HepG2 (cell line): Measurements from ENCODE around the gene INHBB. TPM values are rescaled to one million over a fixed set of nuclear protein-coding genes. Genes with fewer than 3 reads are reported as not detected.

Experiments
- ATAC-seq: fragments of 200-7000 bp; cut with Tn5 transposase; 3 replicates; pipeline ENCODE4 v1.9.1; 2020; ENCODE audit warnings: mild to moderate bottlenecking, moderate library complexity
- BruUV-seq: library from RNA; stranded (reverse); fragments of 400-500 nt; replicated peaks from 2 replicates; lab custom pipeline; 2021; lab: Mats Ljungman, UMichigan
- CTCF ChIA-PET: fragments of 300-600 bp; formaldehyde crosslinking; extraction: SDS; loops from one replicate; lab custom pipeline; 2021; ENCODE audit warnings: low total read pairs, inconsistent platforms, low intra/inter-chr PET ratio; lab: Yijun Ruan, JAX
- POLR2A ChIA-PET: fragments of 350-600 bp; sonication (Branson Sonifier 250); formaldehyde crosslinking; loops from one replicate; lab custom pipeline; 2020; ENCODE audit warnings: antibody characterized with exemption, inconsistent platforms; lab: Yijun Ruan, JAX
- DNase-seq: peaks from one replicate; pipeline ENCODE4 v3.0.0-alpha.2; 2015; ENCODE audit warnings: low spot score
- FAIRE-seq: peaks from 3 replicates; lab custom pipeline; 2011; peaks lifted over from hg19 to GRCh38; lab: Jason Lieb, UNC
- H2AFZ ChIP-seq: one replicate; pipeline ENCODE4 v1.6.1; 2011; ENCODE audit warnings: low read length, inconsistent platforms
- H3K27ac ChIP-seq: fragments of 300-600 bp; 3 replicates; pipeline ENCODE4 v1.8.0; 2011; ENCODE audit warnings: mixed run types, mild to moderate bottlenecking, mixed read lengths, low read length, inconsistent platforms; ENCODE audit not compliant: insufficient read depth; ENCODE audit errors: extremely low read length
- H3K27me3 ChIP-seq, 2 experiments: fragments of 200-600 bp in 1 of 2; 2 replicates in 1 of 2; 3 replicates in 1 of 2; pipeline versions ENCODE4 v1.6.0 to v1.8.0; 2011; ENCODE audit warnings: low read length in 2 of 2, mild to moderate bottlenecking in 2 of 2, moderate library complexity in 2 of 2, inconsistent platforms in 1 of 2; ENCODE audit not compliant: insufficient read depth in 2 of 2, control insufficient read depth in 1 of 2
- H3K36me3 ChIP-seq, 2 experiments: fragments of 200-600 bp in 1 of 2; replicated peaks in 1 of 2; 2 replicates in 1 of 2; 3 replicates in 1 of 2; pipeline versions ENCODE4 v1.5.1 to v1.8.0; 2011; ENCODE audit warnings: low read length in 2 of 2, inconsistent platforms in 1 of 2; ENCODE audit not compliant: insufficient read depth in 2 of 2, control insufficient read depth in 1 of 2
- H3K4me1 ChIP-seq: 2 replicates; pipeline ENCODE4 v1.5.1; 2012; ENCODE audit warnings: low read length, inconsistent platforms; ENCODE audit not compliant: insufficient read depth
- H3K4me2 ChIP-seq: 2 replicates; pipeline ENCODE4 v1.6.0; 2011; ENCODE audit warnings: low read depth, low read length, inconsistent platforms
- H3K4me3 ChIP-seq, 3 experiments: fragments of 200-600 bp in 1 of 3; sonication (generic), shearing (Covaris generic) in 1 of 3; replicated peaks in 1 of 3; 2 replicates each; pipeline ENCODE4 v1.5.1; 2011 to 2016; ENCODE audit warnings: low read length in 3 of 3, inconsistent platforms in 2 of 3, low read depth in 2 of 3, mild to moderate bottlenecking in 2 of 3, control low read depth in 1 of 3, mixed read lengths in 1 of 3; ENCODE audit not compliant: insufficient read depth in 1 of 3
- H3K79me2 ChIP-seq: one replicate; pipeline ENCODE4 v1.6.1; 2011; ENCODE audit warnings: low read length, inconsistent platforms; ENCODE audit not compliant: insufficient read depth
- H3K9ac ChIP-seq: 2 replicates; pipeline ENCODE4 v1.6.0; 2011; ENCODE audit warnings: mild to moderate bottlenecking, low read depth, low read length, inconsistent platforms; ENCODE audit not compliant: insufficient read depth
- H3K9me3 ChIP-seq: 2 replicates; pipeline ENCODE4 v1.5.1; 2012; ENCODE audit warnings: mild to moderate bottlenecking, low read length
- H4K20me1 ChIP-seq: 2 replicates; pipeline ENCODE4 v1.6.0; 2011; ENCODE audit warnings: inconsistent platforms, mild to moderate bottlenecking, low read length, moderate library complexity; ENCODE audit not compliant: insufficient read depth
- ARID2 ChIP-seq: sonication (generic); formaldehyde crosslinking; IDR thresholded peaks from 2 replicates; pipeline ENCODE4 v1.8.1; 2022; ENCODE audit warnings: mild to moderate bottlenecking, missing genetic modification reagents, borderline replicate concordance
- CTCF ChIP-seq: sonication (generic); formaldehyde crosslinking; IDR thresholded peaks from 2 replicates; pipeline ENCODE4 v1.5.0; 2020; ENCODE audit warnings: mild to moderate bottlenecking, missing genetic modification reagents, moderate library complexity
- EHMT2 ChIP-seq: fragments of 200-600 bp; sonication (generic); IDR thresholded peaks from 2 replicates; pipeline ENCODE4 v1.7.0; 2017; ENCODE audit warnings: antibody characterized with exemption, low read depth, low read length, borderline replicate concordance
- NFRKB ChIP-seq: fragments of 450-650 bp; IDR thresholded peaks from 2 replicates; pipeline ENCODE4 v1.6.1; 2017
- TOE1 ChIP-seq: sonication (generic); formaldehyde crosslinking; IDR thresholded peaks from 2 replicates; pipeline ENCODE4 v1.4.0; 2020; ENCODE audit warnings: mild to moderate bottlenecking, missing genetic modification reagents
- TP53 ChIP-seq: sonication (generic); formaldehyde crosslinking; conservative IDR thresholded peaks from 2 replicates; pipeline ENCODE4 v1.4.0; 2020; ENCODE audit warnings: missing genetic modification reagents
- UBTF ChIP-seq: sonication (generic); formaldehyde crosslinking; IDR thresholded peaks from 2 replicates; pipeline ENCODE4 v1.4.0; 2020; ENCODE audit warnings: mild to moderate bottlenecking, missing genetic modification reagents
- ZBTB7A ChIP-seq: sonication (generic); formaldehyde crosslinking; IDR thresholded peaks from 2 replicates; pipeline ENCODE4 v1.8.0; 2022; ENCODE audit warnings: mild to moderate bottlenecking, missing genetic modification reagents
- ZNF234 ChIP-seq: sonication (generic); formaldehyde crosslinking; conservative IDR thresholded peaks from 2 replicates; pipeline ENCODE4 v1.5.1; 2020; ENCODE audit warnings: mild to moderate bottlenecking, missing genetic modification reagents
- ZNF281 ChIP-seq: sonication (generic); formaldehyde crosslinking; IDR thresholded peaks from 2 replicates; pipeline ENCODE4 v1.4.0; 2020; ENCODE audit warnings: missing genetic modification reagents, borderline replicate concordance
- WGBS: methylation state at CpG from one replicate; pipeline ENCODE4 v1.1.6; 2017; ENCODE audit warnings: low lambda C conversion rate; 5-methylcytosine and 5-hydroxymethylcytosine counted together
- in situ Hi-C: cut with HindIII; loops from 2 replicates; pipeline ENCODE4 v1.10.0; 2017; ENCODE audit warnings: low pct_unique_long_range_greater_than_20kb; ENCODE audit not compliant: extremely low pct_ligation_motif_present
- intact Hi-C: fragments of 100-400 bp; cut with micrococcal nuclease; formaldehyde crosslinking; loops from one replicate; pipeline ENCODE4 v1.10.0; 2022; ENCODE audit not compliant: unreplicated experiment
- polyA plus RNA-seq, 8 experiments: library from polyadenylated mRNA; depleted of rRNA in 3 of 8; stranded (reverse) in 7 of 8; unstranded in 1 of 8; fragments of >200 nt; fragmentation: Illumina TruSeq in 4 of 8; extraction: Trizol in 4 of 8; gene quantifications; 2 replicates each; pipeline versions ENCODE4 v1.2.1 to v1.2.3, GENCODE V29; 2011 to 2016; ENCODE audit warnings: low read depth in 4 of 8, missing spikeins in 1 of 8, mixed read lengths in 1 of 8; ENCODE audit not compliant: insufficient read depth in 1 of 8
- total RNA-seq, 5 experiments: library from RNA; depleted of rRNA; stranded (reverse); fragments of >200 nt; fragmentation: Illumina TruSeq; extraction: Trizol; gene quantifications; 2 replicates each; pipeline ENCODE4 v1.2.3, GENCODE V29; 2016; ENCODE audit warnings: low read depth in 1 of 5
- TF ChIP-seq, protein P1 (sequence below): sonication (generic); formaldehyde crosslinking; IDR thresholded peaks from 2 replicates; pipeline ENCODE4 v1.4.0; 2020; ENCODE audit warnings: missing genetic modification reagents

Gene INHBB
- total and polyA plus RNA-seq, 2 of the 13 experiments (the other 11 are each of a cell fraction or from before 2014, with no cell fraction given): 0.20 to 1.7 TPM

GRCh38 chr2:120393456-120393855 lies 47.5 kb downstream of the INHBB start (continued):
- no peak for TF ChIP-seq UBTF (CRISPR knock-in tag)
- no peak for TF ChIP-seq ZNF281
- TF ChIP-seq TOE1 (CRISPR knock-in tag): no peak
- no peak for TF ChIP-seq ZBTB7A (CRISPR knock-in tag)
- TF ChIP-seq NFRKB: no peak
- TF ChIP-seq ZNF234 (CRISPR knock-in tag): no peak
- TF ChIP-seq, all 625 proteins: peak for 0

DNA sequence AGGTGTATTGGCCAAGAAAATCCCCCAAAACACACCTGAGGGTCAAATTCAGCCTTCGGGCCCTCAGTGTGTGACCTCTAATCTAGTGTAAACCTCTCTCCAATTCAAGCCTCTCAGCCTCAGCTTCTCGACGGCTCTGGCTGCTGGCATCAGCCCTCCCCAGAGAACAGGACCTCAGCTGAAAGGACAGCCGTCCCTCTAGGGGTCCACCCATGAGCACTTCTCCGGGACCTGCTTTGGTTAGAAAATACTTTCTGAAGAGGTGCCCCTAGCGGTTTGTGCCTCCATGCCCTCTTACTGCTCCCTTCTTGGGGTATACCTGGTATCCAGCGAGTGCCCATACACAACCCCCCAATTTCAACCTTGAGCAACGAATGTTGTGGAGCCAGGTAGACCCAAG lies 48.8 kb downstream of the INHBB start:
- no peak overlapping the region for H3K9ac ChIP-seq
- no peak for FAIRE-seq
- in situ Hi-C loops (loop anchor here (5.0 kb wide), 1 partner anchor 47 kb away; the partner anchor contains the start of gene INHBB), intact Hi-C loops (loop anchor here (5.0 kb wide), 2 partner anchors 158 to 283 kb away; no protein-coding TSS in a partner anchor)
- no peak overlapping the region for H3K27ac ChIP-seq
- H3K4me1 ChIP-seq: peaks cover 52% of the 10 kb centered on the region
- BruUV-seq: no TSS peak
- ChIA-PET CTCF (no interaction called here), POLR2A (interaction anchor here (2.1 to 7.0 kb wide), 2 partner anchors 10 to 70 kb away, joined by 9 to 55 read pairs; no protein-coding TSS in a partner anchor)
- H3K9me3 ChIP-seq: no peaks in the 10 kb centered on the region
- H3K27me3 ChIP-seq: peaks cover 0 to 3% of the 10 kb centered on the region in 2 experiments; a peak in 2 of 5 replicates
- no peak overlapping the region for H3K4me3 ChIP-seq
- H2AFZ ChIP-seq: no peak overlapping the region
- no peak for ATAC-seq
- WGBS: 73% methylated on average over 8 of the region's 8 CpGs
- H4K20me1 ChIP-seq: no peaks in the 10 kb centered on the region
- no peaks in the 10 kb centered on the region for H3K79me2 ChIP-seq
- no peak for DNase-seq
- H3K36me3 ChIP-seq: no peaks in the 10 kb centered on the region
- H3K4me2 ChIP-seq: no peak overlapping the region
- TF ChIP-seq CTCF (no peak), EHMT2 (no peak), TP53 (no peak), ARID2 (CRISPR knock-in tag) (no peak)
- TF ChIP-seq, protein P1, sequence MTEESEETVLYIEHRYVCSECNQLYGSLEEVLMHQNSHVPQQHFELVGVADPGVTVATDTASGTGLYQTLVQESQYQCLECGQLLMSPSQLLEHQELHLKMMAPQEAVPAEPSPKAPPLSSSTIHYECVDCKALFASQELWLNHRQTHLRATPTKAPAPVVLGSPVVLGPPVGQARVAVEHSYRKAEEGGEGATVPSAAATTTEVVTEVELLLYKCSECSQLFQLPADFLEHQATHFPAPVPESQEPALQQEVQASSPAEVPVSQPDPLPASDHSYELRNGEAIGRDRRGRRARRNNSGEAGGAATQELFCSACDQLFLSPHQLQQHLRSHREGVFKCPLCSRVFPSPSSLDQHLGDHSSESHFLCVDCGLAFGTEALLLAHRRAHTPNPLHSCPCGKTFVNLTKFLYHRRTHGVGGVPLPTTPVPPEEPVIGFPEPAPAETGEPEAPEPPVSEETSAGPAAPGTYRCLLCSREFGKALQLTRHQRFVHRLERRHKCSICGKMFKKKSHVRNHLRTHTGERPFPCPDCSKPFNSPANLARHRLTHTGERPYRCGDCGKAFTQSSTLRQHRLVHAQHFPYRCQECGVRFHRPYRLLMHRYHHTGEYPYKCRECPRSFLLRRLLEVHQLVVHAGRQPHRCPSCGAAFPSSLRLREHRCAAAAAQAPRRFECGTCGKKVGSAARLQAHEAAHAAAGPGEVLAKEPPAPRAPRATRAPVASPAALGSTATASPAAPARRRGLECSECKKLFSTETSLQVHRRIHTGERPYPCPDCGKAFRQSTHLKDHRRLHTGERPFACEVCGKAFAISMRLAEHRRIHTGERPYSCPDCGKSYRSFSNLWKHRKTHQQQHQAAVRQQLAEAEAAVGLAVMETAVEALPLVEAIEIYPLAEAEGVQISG: no peak
